H1 (cell line): ENCODE results near the gene ST14. TPM values are rescaled to one million over a fixed set of nuclear protein-coding genes. Genes with fewer than 3 reads are reported as not detected.

Experiments
- BRCA1 ChIP-seq: IDR thresholded peaks from 2 replicates; pipeline ENCODE4 v1.6.1; 2012; ENCODE audit warnings: low read depth, low read length, improper control_type of control experiment
- CBX5 ChIP-seq: fragments of 300-800, 300-1000 bp; sonication (generic); IDR thresholded peaks from 2 replicates; pipeline ENCODE4 v1.7.1; 2016; ENCODE audit warnings: antibody characterized with exemption, low read length, low read depth
- SP2 ChIP-seq: IDR thresholded peaks from 2 replicates; pipeline ENCODE4 v1.6.1; 2012; ENCODE audit warnings: mild to moderate bottlenecking, low read length, inconsistent platforms
- TAF1 ChIP-seq: IDR thresholded peaks from 2 replicates; pipeline ENCODE4 v1.6.1; 2011; ENCODE audit warnings: mild to moderate bottlenecking, low read depth, low read length
- polyA plus RNA-seq, 7 experiments: library from polyadenylated mRNA; depleted of rRNA in 3 of 7; stranded (reverse) in 5 of 7; unstranded in 2 of 7; fragments of >200 nt in 5 of 7; fragments of 200-250 nt in 2 of 7; gene quantifications; 1 replicate in 5 of 7; 2 replicates in 1 of 7; 4 replicates in 1 of 7; pipeline versions ENCODE4 v1.2.1 to v1.2.3, GENCODE V29; 2011 to 2013; ENCODE audit warnings: missing spikeins in 2 of 7, mixed read lengths in 2 of 7
- total RNA-seq: library from RNA; stranded (reverse); fragmentation: NEBNext Ultra II Directional; extraction: Animal tissue kit (Norgen Biotek cat#: 25700); gene quantifications from 2 replicates; pipeline ENCODE4 v1.2.1, GENCODE V29; 2021
- TF ChIP-seq, protein P1 (sequence below): fragments of 300-600 bp; sonication (generic); IDR thresholded peaks from 2 replicates; pipeline ENCODE4 v1.7.1; 2012; ENCODE audit warnings: low read length, moderate library complexity, mild to moderate bottlenecking, inconsistent platforms; ENCODE audit not compliant: insufficient replicate concordance
- TF ChIP-seq, protein P2 (sequence below): IDR thresholded peaks from 2 replicates; pipeline ENCODE4 v1.6.1; 2012; ENCODE audit warnings: inconsistent platforms

Gene ST14
- total and polyA plus RNA-seq, 2 of the 8 experiments (the other 6 are each of a cell fraction or from before 2014, with no cell fraction given) = 22.4 to 24.9 TPM

DNA sequence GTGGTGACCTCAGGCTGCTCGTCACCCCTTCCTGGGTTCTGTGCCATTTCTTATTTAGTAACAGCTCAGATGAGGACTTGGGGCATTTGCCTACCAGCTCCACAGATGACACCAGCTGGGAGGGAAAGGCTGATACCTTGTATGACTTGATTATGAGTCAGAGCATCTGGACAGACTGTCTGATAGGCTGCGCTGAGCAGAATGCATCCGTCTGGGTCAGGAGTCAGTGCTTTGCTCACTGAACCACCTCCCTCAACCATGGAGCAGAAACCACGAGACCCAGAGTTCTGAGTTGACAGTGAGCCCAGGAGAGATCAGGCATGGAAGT, 6.8 kb downstream of the ST14 start (continued):
- TF ChIP-seq, protein P1, sequence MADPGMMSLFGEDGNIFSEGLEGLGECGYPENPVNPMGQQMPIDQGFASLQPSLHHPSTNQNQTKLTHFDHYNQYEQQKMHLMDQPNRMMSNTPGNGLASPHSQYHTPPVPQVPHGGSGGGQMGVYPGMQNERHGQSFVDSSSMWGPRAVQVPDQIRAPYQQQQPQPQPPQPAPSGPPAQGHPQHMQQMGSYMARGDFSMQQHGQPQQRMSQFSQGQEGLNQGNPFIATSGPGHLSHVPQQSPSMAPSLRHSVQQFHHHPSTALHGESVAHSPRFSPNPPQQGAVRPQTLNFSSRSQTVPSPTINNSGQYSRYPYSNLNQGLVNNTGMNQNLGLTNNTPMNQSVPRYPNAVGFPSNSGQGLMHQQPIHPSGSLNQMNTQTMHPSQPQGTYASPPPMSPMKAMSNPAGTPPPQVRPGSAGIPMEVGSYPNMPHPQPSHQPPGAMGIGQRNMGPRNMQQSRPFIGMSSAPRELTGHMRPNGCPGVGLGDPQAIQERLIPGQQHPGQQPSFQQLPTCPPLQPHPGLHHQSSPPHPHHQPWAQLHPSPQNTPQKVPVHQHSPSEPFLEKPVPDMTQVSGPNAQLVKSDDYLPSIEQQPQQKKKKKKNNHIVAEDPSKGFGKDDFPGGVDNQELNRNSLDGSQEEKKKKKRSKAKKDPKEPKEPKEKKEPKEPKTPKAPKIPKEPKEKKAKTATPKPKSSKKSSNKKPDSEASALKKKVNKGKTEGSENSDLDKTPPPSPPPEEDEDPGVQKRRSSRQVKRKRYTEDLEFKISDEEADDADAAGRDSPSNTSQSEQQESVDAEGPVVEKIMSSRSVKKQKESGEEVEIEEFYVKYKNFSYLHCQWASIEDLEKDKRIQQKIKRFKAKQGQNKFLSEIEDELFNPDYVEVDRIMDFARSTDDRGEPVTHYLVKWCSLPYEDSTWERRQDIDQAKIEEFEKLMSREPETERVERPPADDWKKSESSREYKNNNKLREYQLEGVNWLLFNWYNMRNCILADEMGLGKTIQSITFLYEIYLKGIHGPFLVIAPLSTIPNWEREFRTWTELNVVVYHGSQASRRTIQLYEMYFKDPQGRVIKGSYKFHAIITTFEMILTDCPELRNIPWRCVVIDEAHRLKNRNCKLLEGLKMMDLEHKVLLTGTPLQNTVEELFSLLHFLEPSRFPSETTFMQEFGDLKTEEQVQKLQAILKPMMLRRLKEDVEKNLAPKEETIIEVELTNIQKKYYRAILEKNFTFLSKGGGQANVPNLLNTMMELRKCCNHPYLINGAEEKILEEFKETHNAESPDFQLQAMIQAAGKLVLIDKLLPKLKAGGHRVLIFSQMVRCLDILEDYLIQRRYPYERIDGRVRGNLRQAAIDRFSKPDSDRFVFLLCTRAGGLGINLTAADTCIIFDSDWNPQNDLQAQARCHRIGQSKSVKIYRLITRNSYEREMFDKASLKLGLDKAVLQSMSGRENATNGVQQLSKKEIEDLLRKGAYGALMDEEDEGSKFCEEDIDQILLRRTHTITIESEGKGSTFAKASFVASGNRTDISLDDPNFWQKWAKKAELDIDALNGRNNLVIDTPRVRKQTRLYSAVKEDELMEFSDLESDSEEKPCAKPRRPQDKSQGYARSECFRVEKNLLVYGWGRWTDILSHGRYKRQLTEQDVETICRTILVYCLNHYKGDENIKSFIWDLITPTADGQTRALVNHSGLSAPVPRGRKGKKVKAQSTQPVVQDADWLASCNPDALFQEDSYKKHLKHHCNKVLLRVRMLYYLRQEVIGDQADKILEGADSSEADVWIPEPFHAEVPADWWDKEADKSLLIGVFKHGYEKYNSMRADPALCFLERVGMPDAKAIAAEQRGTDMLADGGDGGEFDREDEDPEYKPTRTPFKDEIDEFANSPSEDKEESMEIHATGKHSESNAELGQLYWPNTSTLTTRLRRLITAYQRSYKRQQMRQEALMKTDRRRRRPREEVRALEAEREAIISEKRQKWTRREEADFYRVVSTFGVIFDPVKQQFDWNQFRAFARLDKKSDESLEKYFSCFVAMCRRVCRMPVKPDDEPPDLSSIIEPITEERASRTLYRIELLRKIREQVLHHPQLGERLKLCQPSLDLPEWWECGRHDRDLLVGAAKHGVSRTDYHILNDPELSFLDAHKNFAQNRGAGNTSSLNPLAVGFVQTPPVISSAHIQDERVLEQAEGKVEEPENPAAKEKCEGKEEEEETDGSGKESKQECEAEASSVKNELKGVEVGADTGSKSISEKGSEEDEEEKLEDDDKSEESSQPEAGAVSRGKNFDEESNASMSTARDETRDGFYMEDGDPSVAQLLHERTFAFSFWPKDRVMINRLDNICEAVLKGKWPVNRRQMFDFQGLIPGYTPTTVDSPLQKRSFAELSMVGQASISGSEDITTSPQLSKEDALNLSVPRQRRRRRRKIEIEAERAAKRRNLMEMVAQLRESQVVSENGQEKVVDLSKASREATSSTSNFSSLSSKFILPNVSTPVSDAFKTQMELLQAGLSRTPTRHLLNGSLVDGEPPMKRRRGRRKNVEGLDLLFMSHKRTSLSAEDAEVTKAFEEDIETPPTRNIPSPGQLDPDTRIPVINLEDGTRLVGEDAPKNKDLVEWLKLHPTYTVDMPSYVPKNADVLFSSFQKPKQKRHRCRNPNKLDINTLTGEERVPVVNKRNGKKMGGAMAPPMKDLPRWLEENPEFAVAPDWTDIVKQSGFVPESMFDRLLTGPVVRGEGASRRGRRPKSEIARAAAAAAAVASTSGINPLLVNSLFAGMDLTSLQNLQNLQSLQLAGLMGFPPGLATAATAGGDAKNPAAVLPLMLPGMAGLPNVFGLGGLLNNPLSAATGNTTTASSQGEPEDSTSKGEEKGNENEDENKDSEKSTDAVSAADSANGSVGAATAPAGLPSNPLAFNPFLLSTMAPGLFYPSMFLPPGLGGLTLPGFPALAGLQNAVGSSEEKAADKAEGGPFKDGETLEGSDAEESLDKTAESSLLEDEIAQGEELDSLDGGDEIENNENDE = no peak
- TF ChIP-seq BRCA1 (no peak), CBX5 (no peak), TAF1 (no peak), SP2 (no peak)
- TF ChIP-seq, protein P2, sequence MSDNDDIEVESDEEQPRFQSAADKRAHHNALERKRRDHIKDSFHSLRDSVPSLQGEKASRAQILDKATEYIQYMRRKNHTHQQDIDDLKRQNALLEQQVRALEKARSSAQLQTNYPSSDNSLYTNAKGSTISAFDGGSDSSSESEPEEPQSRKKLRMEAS = no peak
